Effector CD8-positive, alpha-beta T cell (primary cell): ENCODE measurements around the gene PLEKHA8.

ENCODE experiments used
- DNase-seq: peaks from one replicate; lab custom pipeline; 2025; lab: John Stamatoyannopoulos, UW
- total RNA-seq, 4 experiments: gene quantifications; one replicate each; lab custom pipeline; 2026; lab: John Stamatoyannopoulos, UW

PLEKHA8 gene, protein sequence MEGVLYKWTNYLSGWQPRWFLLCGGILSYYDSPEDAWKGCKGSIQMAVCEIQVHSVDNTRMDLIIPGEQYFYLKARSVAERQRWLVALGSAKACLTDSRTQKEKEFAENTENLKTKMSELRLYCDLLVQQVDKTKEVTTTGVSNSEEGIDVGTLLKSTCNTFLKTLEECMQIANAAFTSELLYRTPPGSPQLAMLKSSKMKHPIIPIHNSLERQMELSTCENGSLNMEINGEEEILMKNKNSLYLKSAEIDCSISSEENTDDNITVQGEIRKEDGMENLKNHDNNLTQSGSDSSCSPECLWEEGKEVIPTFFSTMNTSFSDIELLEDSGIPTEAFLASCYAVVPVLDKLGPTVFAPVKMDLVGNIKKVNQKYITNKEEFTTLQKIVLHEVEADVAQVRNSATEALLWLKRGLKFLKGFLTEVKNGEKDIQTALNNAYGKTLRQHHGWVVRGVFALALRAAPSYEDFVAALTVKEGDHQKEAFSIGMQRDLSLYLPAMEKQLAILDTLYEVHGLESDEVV
- 21.5 to 41.9 (median 36.3) reads per million in 4 experiments for total RNA-seq

DNA sequence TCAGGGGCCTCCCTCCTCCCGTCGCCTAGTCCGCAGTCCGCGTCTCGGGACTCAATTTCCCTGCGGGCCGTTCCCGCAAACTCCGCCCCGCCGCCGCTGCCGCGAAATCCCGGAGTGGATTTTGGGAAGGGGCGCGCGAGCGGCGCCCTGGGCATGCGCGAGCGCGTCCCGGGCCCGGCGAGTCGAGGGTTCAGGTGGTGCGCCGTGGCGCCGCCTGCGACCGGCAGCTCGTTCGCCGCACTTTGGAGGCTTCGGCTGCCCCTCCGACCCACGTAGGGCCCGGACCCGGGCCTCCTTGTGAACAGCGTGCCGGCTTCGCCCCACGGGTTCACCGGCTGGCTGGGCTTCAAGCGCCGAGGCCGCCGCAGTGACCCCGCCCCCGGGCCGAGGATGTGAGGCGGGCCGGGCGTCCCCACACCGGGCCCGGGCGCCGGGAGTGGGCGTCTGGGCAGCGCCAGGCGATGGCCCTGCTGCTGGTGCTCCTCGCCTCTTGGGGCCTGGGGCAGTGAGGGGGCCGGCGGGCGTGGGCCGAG is at the start of gene PLEKHA8:
Gene PLEKHA8, plus strand, starts transcription at position 197 of the 533 bp plus-strand sequence. CDS start 351 bp downstream, outside the sequence.
- DNase-seq, result peak; percentile 80

DNA sequence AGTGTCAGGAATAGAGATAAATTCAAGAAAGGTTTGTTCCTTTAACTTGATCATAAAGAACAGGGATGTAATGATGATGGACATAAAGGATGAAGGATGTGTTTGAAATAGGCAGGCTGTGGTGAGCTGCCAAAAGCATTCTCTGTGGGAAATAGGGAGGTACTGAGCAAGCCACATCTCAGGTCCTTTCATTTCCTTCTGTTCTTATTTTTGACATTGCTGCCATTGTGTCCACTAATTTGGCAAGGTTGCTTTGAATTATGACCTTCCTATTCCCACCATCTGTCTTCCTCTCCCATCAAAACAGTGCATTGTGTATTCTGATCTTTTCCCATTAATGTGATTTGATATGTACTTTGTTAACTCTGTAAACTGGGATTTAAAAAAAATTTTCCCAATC is 48.1 kb upstream of the PLEKHA8 start:
- DNase-seq, result no peak

DNA sequence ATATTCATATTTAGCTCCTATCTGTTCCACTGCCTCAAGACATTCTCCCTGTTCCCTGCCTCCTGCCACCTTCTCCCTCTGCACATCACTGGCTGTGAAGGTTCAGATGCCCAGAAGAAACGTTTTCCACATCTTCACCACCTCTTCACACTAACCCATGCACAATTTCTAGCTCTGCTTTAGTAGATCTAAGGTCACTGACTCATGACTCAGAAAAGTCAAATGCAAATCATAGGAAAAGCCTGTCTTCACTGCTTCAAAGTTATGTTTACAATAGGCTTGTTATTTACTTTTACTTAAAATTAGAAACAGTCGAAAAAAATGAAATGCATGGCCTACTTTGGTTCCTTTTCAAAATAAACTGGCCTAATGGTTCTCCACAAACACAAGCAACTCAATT is 41.1 kb upstream of the PLEKHA8 start:
- no peak for DNase-seq

DNA sequence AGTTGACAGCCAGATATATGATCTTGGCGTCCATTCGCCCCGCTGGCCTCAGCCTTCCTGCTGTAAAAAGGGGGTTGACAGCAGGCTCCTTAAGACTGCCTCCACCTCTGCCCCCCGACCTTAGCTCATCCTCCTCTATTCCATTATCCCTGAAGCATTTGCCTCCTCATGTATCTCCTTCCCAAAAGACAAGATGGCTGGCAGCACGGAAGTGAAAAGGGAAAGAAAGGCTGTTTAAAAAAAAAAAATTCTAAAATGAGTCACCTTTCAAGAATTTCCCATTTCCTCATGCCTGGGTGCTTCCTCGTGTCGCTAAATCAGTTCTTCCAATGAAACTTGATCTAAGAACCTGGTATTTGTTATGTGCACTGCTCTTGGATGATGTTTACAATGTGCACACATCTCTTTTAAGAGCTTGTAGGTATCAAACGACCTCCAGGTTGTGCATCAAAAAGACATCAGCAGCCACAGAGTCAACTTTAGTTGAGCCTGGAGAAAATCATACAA is 40.3 kb upstream of the PLEKHA8 start:
- no peak for DNase-seq

DNA sequence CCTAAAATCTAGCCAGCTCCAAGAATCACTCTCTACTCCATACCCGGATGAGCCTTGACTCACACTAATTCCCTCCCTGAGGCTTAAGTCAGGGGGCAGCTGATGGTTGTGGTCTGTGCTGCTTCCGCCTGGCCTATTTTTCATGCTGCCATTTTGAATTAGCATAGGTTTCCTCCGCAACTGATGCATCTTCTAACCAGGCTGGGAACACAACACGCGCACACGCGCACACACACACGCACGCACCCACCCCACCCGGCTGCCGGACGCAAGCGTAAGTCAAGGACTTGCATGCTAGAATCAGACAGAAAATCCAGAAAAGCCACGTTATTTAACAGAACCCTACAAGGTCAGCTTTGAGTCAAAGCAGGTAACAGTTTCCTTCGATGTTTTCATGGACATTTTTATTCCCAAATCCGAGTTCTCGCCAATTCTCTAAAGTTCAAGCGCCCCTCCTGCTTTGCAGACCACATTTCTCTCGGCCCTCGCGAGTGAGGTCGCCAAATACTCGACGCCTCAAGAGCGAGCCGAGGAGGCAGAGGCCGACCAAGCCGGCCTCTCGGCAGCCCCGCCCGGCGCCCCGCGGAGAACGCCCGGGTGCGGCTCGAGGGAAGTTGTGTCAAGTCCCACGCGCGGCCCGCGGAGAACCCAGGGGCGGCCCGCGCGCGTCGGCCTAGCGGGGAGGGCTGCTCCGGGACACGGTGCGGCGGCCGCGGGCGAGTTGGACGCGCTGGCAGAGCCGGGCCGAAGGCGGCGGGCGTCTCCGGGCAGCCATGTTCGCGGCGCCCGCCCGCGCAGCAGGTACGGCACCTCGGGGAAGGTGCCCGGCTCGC is 39.6 kb upstream of the PLEKHA8 start:
- peak; percentile 5 for DNase-seq

DNA sequence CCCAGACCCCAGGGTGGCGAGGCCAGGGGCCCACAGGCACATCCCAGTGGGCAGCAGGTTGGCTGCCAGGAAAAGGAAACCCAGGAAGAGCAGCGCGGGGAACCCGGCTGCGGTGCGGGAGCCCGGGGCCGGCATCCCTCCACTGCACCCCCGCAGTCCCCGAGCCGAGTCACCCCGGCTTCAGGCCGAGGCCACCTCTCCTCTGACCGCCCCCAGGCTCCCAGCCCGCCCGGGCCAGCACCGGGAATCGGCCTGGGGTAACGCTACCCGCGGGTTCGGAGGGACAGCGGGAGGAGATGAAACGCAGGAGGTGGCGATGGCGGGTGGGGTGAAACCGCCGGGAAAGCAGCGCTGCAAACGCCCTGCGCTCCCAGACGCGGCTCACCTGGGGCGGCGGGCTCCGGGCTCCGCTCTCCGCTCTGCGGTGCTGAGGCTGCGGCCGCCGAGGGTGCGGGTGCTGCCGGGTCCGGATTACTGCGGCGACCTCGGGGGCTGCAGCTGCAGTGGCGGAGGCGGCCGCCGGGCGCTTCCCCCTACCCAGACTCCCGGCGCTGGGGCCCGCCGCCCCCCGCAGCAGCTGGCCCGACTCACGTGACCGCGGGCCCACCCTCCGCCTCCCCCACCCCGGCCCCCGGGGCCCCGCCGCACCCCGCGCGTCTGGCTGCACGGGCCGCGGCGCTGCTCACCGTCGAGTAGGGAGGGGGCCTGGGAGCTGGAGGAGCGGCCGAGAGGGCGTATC is 38.8 kb upstream of the PLEKHA8 start, which contains the start of gene SCRN1:
Gene SCRN1, minus strand, starts transcription at position 545 of the 739 bp plus-strand sequence. CDS start 20,734 bp downstream, outside the sequence.
- DNase-seq, result peak; percentile 24

DNA sequence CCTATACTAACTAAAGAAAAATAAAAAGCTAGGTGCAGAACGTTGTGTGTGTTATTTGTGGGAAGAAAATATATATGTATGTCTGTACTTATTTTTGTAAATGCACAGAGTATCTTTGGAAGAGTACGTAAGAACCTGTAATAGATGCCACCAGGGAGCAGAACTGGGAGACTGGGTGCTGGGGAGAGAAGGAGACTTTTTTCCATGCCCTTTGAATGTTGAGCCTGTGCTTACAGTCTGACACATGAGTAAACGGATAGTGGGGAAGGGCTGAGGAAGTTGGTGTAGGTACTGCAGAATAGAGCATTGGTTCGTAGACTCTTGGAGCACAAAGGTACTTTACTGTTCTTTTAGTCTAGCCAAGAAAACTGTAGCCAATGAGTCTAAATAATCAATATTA is 37.3 kb upstream of the PLEKHA8 start:
- DNase-seq, result no peak

DNA sequence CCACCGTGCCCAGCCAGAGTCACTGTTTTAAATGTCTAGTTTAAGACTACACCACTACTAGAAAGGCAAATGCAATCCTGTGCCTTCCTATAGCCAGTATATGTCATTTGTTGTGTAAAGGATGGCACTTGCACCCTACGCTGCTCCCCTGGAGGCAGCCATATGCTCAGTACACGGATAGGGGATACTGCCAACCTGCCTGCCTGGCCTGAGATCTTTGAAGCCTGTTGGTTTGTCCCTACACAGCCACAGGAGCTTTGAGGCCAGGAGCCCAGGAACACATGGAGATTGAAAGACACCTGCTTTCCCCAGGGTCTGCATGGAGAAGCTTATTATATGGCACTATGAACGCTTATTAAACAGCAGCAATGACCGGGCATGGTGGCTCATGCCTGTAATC is 36.3 kb upstream of the PLEKHA8 start:
- no peak for DNase-seq

DNA sequence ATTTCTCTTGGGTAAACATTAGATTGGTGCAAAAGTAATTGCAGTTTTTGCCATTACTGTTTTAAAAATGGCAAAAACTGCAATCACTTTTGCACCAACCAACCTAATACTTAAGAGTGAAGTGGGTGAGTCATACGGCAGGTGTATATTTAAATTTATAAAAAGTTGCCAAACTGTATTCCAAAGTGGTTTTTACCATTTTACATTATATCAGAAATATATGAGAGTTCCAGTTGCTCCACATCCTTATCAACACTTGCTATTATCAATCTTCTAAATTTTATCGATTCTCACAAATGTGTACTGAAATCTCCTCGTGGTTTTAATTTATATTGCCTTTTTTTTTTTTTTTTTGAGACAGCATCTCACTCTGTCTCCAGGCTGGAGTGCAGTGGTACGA is 35.1 kb upstream of the PLEKHA8 start:
- DNase-seq, result no peak

DNA sequence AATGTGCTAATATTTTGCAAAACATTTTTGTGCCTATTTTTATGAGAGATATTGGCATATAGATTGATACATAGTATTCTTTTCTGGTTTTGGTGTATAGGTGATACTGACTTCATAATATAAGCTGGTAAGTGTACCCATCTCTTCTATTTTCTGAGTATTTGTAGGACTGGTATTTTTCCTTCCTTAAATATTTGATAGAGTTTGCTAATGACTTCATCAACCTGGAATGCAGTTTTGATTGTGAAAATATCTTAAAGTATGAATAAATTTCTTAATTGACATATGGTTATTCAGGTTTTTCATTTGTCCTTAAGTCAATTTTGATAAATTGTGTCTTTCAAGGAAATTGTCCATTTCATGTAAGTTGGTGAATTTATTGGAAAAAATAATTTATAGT is 32.6 kb upstream of the PLEKHA8 start:
- DNase-seq, result no peak

DNA sequence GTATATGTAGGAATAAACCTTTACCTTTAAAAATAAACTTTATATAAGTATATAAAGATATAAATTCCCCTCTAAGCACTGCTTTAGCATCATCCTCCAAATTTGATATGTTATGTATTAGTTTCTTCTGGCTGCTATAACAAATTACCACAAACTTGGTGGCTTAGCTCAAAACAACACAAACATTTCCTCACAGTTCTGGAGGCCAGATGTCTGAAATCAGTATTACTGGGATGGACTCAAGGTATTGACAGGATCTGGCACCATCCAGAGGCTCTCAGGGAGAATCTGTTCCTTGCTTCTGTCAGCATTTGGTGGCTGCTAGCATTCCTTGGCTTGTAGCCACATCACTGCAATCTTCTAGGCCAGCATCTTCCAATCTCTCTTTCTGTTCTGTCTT is 31.9 kb upstream of the PLEKHA8 start:
- no peak for DNase-seq

DNA sequence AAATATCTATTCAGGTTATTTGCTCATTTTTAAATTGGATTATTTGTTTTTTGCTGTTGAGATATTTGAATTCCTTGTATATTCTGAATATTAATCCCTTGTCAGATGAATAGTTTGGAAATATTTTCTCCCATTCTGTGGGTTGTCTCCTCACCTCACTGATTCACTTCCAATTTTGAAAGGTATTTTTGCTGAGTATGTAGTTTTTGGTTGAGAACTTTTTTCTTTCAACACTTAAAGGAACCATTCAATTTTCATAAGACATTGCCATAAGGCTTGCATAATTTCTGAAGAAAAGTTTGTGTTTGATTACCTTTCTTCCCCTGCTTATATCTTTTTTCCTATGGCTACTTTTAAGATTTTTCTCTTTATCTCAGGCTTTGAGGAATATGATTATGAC is 29.7 kb upstream of the PLEKHA8 start:
- DNase-seq, result no peak

DNA sequence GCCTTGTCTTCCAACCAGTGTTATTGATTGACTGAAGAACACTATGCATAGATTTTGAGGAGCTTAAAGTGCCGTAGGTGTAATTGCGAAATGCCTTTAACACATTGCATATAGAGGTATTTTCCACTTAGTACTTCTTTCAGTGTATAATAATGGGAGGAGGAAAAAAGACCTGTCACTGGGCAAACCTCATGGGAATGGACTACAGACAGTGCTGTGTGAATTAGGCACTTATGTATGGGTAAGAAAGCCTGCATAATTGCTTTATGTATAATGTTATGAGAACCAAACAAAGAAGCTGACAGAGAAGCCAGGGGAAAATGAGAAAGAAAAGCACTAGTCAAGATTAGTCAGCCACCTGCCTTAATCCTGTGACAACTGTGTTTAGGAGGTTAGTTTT is 26.2 kb upstream of the PLEKHA8 start:
- no peak for DNase-seq

DNA sequence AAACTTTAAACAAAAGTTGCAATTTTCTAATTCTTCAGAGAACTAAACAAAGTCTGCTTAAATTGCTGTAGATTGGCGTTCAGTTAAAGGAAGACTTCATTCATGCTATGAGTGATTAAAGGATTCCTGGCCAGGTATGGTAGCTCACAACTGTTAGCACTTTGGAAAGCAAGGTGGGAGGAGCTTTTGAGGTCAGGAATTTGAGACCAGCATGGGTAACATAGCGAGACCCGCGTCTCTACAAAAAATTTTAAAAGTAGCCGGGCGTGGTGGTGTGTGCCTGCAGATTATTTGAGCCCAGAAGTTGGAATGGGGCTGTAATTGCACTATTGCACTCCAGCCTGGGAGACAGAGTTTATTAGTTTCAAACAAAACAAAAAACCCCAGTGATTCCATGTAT is 25.1 kb upstream of the PLEKHA8 start:
- no peak for DNase-seq

DNA sequence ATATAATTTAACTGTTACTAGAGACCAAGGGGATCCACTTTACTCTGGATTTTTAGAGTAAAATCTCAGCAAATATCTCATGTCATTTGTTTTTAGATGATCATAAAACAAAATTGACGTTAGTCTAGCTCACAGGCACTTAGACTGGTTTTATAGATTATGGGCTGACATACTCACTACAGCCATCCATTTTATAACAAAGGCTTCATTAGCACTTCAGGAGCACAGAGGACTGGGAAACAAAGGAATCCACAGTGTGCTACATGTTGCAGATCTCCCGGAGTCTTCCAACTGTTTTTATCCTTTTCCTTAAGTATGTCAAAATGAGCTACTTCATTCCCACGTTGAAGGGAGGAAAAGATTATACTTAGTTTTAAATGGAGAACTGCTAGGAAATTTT is 22.7 kb upstream of the PLEKHA8 start:
- DNase-seq, result no peak

DNA sequence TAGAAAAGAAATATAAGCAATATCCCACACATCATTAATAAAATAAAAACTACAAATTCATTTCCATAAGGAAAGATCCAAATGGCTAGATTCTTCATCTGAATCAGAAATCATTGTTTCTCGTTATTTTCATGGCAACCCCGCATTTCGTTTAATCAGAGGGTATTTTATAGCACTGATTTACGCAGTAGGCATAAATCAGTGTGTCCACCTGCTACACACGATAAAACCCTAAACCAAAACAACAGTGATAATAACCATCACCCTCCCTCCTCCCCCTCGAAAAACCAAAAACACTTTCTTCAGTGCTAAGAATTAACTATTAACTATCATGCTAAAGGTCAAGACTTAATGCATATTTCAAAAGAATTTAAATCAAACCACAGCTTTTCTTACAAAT is 18.2 kb upstream of the PLEKHA8 start:
- DNase-seq, result no peak

DNA sequence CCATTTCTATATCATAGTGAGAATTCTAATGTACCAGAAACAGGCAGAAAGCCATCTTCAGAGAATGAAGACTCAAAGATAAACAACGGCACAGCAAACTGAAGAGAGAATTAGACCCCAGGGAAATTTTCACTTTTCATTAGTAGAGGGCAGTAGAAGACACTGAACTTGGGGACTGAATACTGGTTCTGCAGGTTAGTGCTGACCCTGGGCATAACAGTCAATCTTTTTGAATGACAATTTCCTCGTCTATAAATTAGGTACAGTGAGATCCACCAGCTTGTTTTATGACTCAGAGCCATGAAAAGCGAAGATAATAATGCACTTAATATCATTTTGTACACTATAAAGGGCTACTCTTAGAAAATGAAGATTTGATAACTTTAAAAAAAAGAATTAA is 15.5 kb upstream of the PLEKHA8 start:
- no peak for DNase-seq

DNA sequence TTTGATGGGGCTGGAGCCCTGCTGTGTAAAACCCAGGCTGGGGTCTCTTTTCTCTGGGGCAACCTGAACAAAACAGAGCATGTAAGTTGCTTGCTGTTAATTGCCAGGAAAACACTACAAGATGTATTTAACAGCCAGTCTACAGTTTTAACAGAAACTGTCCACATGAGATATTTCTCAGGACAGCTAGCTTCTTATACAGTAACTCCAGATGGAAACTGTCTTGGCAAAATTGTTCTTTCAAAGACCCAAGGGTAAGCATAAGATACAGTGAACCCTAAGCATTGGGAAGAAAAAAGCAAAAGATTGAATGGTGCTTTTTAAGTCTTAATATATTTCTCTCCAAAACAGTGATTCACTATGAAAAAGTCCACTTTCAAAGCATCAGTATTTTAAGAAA is 9.8 kb upstream of the PLEKHA8 start:
- DNase-seq, result no peak

DNA sequence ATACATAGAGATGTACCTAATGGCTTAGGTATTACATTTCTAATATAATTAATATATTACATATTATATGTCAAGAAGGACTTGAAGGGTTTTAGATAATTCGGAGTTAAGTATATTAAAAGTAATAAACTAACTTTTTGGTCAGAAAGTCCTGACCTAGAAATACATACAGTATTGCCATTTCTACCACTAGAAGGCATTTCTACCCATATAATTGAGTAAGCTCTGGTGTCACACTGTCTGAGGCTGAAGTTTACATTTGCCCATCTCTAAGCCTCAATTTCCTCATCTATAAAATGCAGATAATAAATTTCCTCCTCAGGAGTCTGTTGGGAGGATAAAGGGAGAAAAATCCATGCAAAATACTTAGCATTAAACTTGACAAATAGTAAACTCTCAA is 8.8 kb upstream of the PLEKHA8 start:
- no peak for DNase-seq

DNA sequence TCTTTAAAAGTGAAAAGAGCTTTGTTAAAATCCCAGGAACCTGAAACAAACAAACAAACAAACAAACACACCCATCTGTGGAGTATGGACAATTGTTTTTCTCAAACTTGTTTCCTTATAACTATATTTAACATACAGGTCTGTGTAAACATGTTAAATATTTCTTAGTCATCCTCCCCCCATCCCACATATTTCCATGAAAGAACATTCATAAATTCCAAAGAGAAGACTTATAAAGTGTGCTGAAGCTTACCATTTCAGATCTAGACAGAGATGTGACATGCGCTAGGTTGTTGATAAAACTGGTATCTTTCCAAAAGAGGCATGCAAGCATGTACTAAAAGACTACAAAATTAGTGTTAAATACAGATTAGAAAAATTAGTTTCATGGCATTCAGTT is 8.3 kb upstream of the PLEKHA8 start:
- no peak for DNase-seq

DNA sequence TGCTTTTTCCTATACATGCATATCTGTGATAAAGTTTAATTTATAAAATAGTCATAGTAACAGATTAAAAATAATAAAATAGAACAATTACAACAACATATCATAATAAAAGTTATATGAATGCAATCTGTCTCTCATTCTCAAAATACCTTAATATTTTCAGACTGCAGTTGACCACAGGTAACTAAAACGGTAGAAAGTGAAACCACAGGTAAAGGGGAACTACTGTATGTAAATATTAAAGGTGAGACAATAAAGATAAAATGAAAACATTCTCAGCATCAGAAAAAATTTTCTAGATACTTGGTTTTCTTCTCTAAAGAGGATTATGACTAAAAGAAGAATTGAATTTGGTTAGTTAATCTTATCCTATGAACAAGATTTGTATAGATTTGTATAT is 7.7 kb upstream of the PLEKHA8 start:
- no peak for DNase-seq

DNA sequence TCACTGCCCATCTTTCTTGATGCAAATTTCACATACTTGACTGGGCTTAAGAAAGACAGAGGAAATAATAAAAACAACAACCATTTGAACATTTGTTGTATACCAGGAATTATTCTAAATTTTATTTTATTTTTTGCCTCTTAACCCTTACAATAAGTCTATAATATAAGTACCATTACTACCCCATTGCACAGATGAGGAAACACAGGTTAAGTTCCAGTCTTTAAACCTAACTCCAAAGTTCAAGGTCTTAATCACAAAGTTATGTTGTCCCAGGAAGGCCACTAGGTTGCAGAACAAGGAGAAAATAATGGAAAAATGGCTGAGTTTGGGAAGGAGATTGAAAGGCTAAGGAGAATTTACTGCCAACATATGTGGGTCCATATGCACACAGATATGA is 5.2 kb upstream of the PLEKHA8 start:
- DNase-seq, result no peak
